Neuronal stem cell (in vitro differentiated cells): ENCODE measurements around the gene DBT.

Experiments used
- DNase-seq: peaks from one replicate; pipeline ENCODE4 v3.0.0-alpha.2; 2013; ENCODE audit warnings: low spot score
- H2AFZ ChIP-seq: one replicate; pipeline ENCODE4 v1.6.1; 2013; ENCODE audit warnings: mild to moderate bottlenecking, low read length, inconsistent platforms
- H2AK5ac ChIP-seq: 2 replicates; pipeline ENCODE4 v1.6.1; 2013; ENCODE audit warnings: low read depth, mild to moderate bottlenecking, inconsistent platforms, low read length, moderate library complexity, mixed read lengths
- H2BK120ac ChIP-seq: 2 replicates; pipeline ENCODE4 v1.6.1; 2013; ENCODE audit warnings: low read depth, mild to moderate bottlenecking, inconsistent platforms, low read length, moderate library complexity, mixed read lengths
- H2BK12ac ChIP-seq: one replicate; pipeline ENCODE4 v1.6.1; 2013; ENCODE audit warnings: low read length, inconsistent platforms
- H2BK15ac ChIP-seq: 2 replicates; pipeline ENCODE4 v1.6.1; 2013; ENCODE audit warnings: mild to moderate bottlenecking, low read length, inconsistent platforms, mixed read lengths
- H2BK5ac ChIP-seq: one replicate; pipeline ENCODE4 v1.6.1; 2013; ENCODE audit warnings: inconsistent platforms, mild to moderate bottlenecking, low read length, moderate library complexity
- H3K14ac ChIP-seq: one replicate; pipeline ENCODE4 v1.6.1; 2013; ENCODE audit warnings: low read length, inconsistent platforms
- H3K18ac ChIP-seq: 2 replicates; pipeline ENCODE4 v1.6.1; 2013; ENCODE audit warnings: low read length, inconsistent platforms
- H3K23ac ChIP-seq: 2 replicates; pipeline ENCODE4 v1.6.1; 2013; ENCODE audit warnings: low read depth, mild to moderate bottlenecking, mixed read lengths, low read length, inconsistent platforms; ENCODE audit not compliant: poor library complexity
- H3K27ac ChIP-seq: replicated peaks from 3 replicates; pipeline ENCODE4 v1.5.1; 2013; ENCODE audit warnings: low read length, inconsistent platforms
- H3K27me3 ChIP-seq, 3 experiments: 2 replicates each; pipeline ENCODE4 v1.6.1; 2013; ENCODE audit warnings: low read length in 3 of 3, mild to moderate bottlenecking in 2 of 3, inconsistent platforms in 1 of 3, low read depth in 1 of 3, mixed read lengths in 1 of 3, moderate library complexity in 1 of 3; ENCODE audit not compliant: control insufficient read depth in 3 of 3, insufficient read depth in 3 of 3
- H3K36me3 ChIP-seq, 2 donors: replicated peaks in 1 of 2; 2 replicates each; pipeline ENCODE4 v1.6.1; 2013; ENCODE audit warnings: low read length in 2 of 2; ENCODE audit not compliant: control insufficient read depth in 2 of 2, insufficient read depth in 2 of 2
- H3K4ac ChIP-seq: 2 replicates; pipeline ENCODE4 v1.6.1; 2013; ENCODE audit warnings: inconsistent platforms, mild to moderate bottlenecking, low read length, moderate library complexity
- H3K4me1 ChIP-seq, 2 donors: 1 replicate in 1 of 2; 2 replicates in 1 of 2; pipeline ENCODE4 v1.6.1; 2013; ENCODE audit warnings: low read length in 2 of 2, low read depth in 1 of 2; ENCODE audit not compliant: control insufficient read depth in 2 of 2, insufficient read depth in 1 of 2
- H3K4me2 ChIP-seq: one replicate; pipeline ENCODE4 v1.6.1; 2013; ENCODE audit warnings: mild to moderate bottlenecking, low read length, inconsistent platforms; ENCODE audit not compliant: insufficient read depth, poor library complexity, severe bottlenecking
- H3K4me3 ChIP-seq, 2 donors: 2 replicates each; pipeline ENCODE4 v1.5.1; 2013; ENCODE audit warnings: low read length in 2 of 2, mild to moderate bottlenecking in 2 of 2, inconsistent platforms in 1 of 2, moderate library complexity in 1 of 2
- H3K79me1 ChIP-seq: one replicate; pipeline ENCODE4 v1.6.1; 2013; ENCODE audit warnings: low read depth, mild to moderate bottlenecking, inconsistent platforms, low read length, moderate library complexity
- H3K9ac ChIP-seq: one replicate; pipeline ENCODE4 v1.6.1; 2013; ENCODE audit warnings: mild to moderate bottlenecking, low read depth, low read length, inconsistent platforms; ENCODE audit not compliant: poor library complexity
- H3K9me3 ChIP-seq, 2 donors: replicated peaks in 1 of 2; 2 replicates each; pipeline versions ENCODE3 to v1.6.1; 2013; ENCODE audit warnings: low read length in 2 of 2, mild to moderate bottlenecking in 2 of 2, inconsistent platforms in 1 of 2, low read depth in 1 of 2, mixed read lengths in 1 of 2, moderate library complexity in 1 of 2; ENCODE audit not compliant: control insufficient read depth in 2 of 2, insufficient read depth in 1 of 2
- H4K8ac ChIP-seq: one replicate; pipeline ENCODE4 v1.6.1; 2013; ENCODE audit warnings: low read depth, mild to moderate bottlenecking, inconsistent platforms, low read length, moderate library complexity
- H4K91ac ChIP-seq: one replicate; pipeline ENCODE4 v1.6.1; 2013; ENCODE audit warnings: low read length, low read depth, mild to moderate bottlenecking, inconsistent platforms; ENCODE audit not compliant: poor library complexity
- WGBS, 2 donors: extraction: QIAGEN DNeasy Blood & Tissue Kit; methylation state at CpG; one replicate each; pipeline ENCODE4 v1.1.7; 2013; ENCODE audit warnings: missing lambda C conversion rate in 2 of 2, mixed read lengths in 1 of 2; ENCODE audit not compliant: insufficient read length in 2 of 2, insufficient replicate concordance in 1 of 2; ENCODE audit errors: extremely low coverage in 2 of 2; 5-methylcytosine and 5-hydroxymethylcytosine counted together

DBT gene

DNA sequence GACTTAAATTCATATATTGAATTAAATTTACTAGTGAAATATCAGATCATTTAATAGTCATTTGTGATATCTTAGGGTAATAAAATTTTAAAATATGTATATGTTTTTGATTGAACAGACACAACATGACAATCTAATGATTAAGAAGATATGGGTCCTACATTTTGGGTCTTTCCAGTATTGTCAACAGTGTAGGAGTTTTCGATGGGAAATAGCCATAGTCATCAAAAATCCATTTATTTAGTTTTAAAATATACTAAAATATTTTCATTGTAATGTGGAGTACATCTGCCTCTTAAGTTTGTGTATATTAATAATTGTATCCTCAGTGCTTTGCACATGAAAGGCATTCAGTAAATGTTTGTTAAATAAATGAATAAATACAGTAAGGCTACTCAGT is 102.7 kb downstream of the DBT start:
- Histone ChIP-seq H3K4me3 (no peak overlapping the region), H3K23ac (no peak overlapping the region), H3K9me3 (no peaks in the 10 kb centered on the region), H3K4ac (no peak overlapping the region), H3K4me2 (no peak overlapping the region), H2AK5ac (no peak overlapping the region), H2BK12ac (no peak overlapping the region), H3K9ac (no peak overlapping the region), H3K14ac (no peak overlapping the region), H2BK15ac (no peak overlapping the region), H2AFZ (no peak overlapping the region), H2BK5ac (no peak overlapping the region), H2BK120ac (no peak overlapping the region), H3K36me3 (peaks cover 14 to 89% of the 10 kb centered on the region in 2 donors), H4K91ac (no peak overlapping the region), H3K18ac (no peak overlapping the region), H3K27ac (no peak overlapping the region), H3K27me3 (no peaks in the 10 kb centered on the region), H4K8ac (no peak overlapping the region), H3K79me1 (no peaks in the 10 kb centered on the region), H3K4me1 (no peaks in the 10 kb centered on the region)
- WGBS, 2 donors, result no CpG with 5 or more reads among the region's 1 CpG
- DNase-seq, result no peak

DNA sequence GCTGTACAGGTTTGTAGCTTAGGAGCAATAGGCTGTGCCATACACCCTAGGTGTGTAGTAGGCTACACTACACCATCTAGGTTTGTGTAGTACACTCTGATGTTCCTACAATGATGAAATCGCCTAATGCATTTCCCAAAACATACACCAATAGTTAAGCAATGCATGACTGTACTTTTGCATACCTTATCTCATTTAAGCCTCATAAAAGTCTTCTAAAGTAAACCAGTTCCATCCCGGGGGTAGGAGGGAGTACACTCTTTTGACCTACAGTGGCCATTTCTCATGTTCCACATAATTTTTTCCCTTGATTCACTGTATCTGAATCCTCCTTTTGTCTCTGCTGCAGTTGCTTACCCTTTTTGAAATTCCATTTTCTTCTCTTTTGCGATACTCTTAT is 104.5 kb downstream of the DBT start:
- Histone ChIP-seq H3K27ac (no peak overlapping the region), H3K4me3 (no peak overlapping the region)
- no CpG with 5 or more reads among the region's 3 CpGs for WGBS, 2 donors

DNA sequence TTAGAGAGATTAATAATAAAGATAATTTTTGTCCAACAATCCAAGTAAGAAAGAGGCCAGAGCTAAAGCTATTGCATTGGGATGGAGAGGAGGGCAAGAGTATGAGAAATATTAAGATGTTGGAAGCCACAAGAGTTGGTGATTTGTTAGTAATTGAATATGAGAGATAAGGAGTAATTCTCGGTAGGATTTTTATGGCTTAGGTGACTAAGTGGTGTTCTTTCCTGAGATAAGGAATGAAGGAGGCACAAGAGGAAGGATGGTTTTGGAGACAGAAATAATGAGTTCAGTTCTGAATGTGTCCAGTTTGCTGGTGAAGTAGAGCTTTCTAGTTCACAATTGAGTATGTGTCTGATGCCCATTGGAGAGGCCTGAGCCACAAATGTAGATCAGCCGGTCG is 107.3 kb downstream of the DBT start:
- Histone ChIP-seq H3K27me3 (no peaks in the 10 kb centered on the region), H2BK15ac (no peak overlapping the region), H4K8ac (no peak overlapping the region), H2AK5ac (no peak overlapping the region), H3K4ac (no peak overlapping the region), H4K91ac (no peak overlapping the region), H3K14ac (no peak overlapping the region), H3K27ac (no peak overlapping the region), H3K4me1 (no peaks in the 10 kb centered on the region), H3K79me1 (no peaks in the 10 kb centered on the region), H2BK120ac (no peak overlapping the region), H3K9ac (no peak overlapping the region), H3K4me2 (no peak overlapping the region), H2AFZ (no peak overlapping the region), H3K18ac (no peak overlapping the region), H3K23ac (no peak overlapping the region), H2BK12ac (no peak overlapping the region), H3K36me3 (peaks cover 21 to 100% of the 10 kb centered on the region in 2 donors), H3K4me3 (no peak overlapping the region), H2BK5ac (no peak overlapping the region), H3K9me3 (no peaks in the 10 kb centered on the region)
- DNase-seq, result no peak
- WGBS, 2 donors, result 100% methylated on average over 1 of the region's 3 CpGs

More for the DNA sequence above, 104.5 kb downstream of the DBT start:
- no peak overlapping the region for H3K23ac ChIP-seq
- H3K36me3 ChIP-seq, result peaks cover 17 to 100% of the 10 kb centered on the region in 2 donors
- H4K8ac ChIP-seq, result no peak overlapping the region
- no peak overlapping the region for H3K18ac ChIP-seq
- no peak overlapping the region for H4K91ac ChIP-seq
- no peak overlapping the region for H3K14ac ChIP-seq
- H2BK5ac ChIP-seq, result no peak overlapping the region
- no peak overlapping the region for H3K4me2 ChIP-seq
- H2BK15ac ChIP-seq, result no peak overlapping the region
- H2BK120ac ChIP-seq, result no peak overlapping the region
- no peaks in the 10 kb centered on the region for H3K9me3 ChIP-seq
- H2BK12ac ChIP-seq, result no peak overlapping the region
- no peaks in the 10 kb centered on the region for H3K4me1 ChIP-seq
- no peak for DNase-seq
- H2AK5ac ChIP-seq, result no peak overlapping the region
- H3K9ac ChIP-seq, result no peak overlapping the region
- no peak overlapping the region for H3K4ac ChIP-seq
- H3K27me3 ChIP-seq, result no peaks in the 10 kb centered on the region
- H3K79me1 ChIP-seq, result no peaks in the 10 kb centered on the region
- H2AFZ ChIP-seq, result no peak overlapping the region

DNA sequence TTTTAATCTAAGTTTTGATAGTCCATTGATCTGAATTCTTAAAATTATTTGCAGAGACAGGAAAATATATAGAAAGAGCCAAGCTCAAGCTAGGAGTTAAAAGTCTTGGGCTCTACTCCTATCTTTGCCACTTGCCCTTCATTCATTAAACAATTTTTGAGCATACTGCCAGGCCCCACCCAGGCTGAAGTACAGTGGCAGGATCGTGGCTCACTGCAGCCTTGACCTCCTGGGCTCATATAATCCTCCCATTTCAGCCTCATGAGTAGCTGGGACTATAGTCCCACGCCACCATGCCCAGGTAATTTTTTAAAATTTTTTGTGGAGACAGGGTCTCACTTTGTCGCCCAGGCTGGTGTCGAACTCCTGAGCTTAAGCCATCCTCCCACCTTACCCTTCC is 108.4 kb downstream of the DBT start:
- Histone ChIP-seq H3K18ac (no peak overlapping the region), H3K27me3 (no peaks in the 10 kb centered on the region), H3K79me1 (no peaks in the 10 kb centered on the region), H3K14ac (no peak overlapping the region), H3K27ac (no peak overlapping the region), H3K9me3 (no peaks in the 10 kb centered on the region), H3K4me2 (no peak overlapping the region), H2AFZ (no peak overlapping the region), H2AK5ac (no peak overlapping the region), H4K8ac (no peak overlapping the region), H3K23ac (no peak overlapping the region), H4K91ac (no peak overlapping the region), H3K4me3 (no peak overlapping the region), H2BK12ac (no peak overlapping the region), H3K9ac (no peak overlapping the region), H3K36me3 (peaks cover 21 to 100% of the 10 kb centered on the region in 2 donors), H3K4ac (no peak overlapping the region), H2BK15ac (no peak overlapping the region), H2BK5ac (no peak overlapping the region), H2BK120ac (no peak overlapping the region), H3K4me1 (no peaks in the 10 kb centered on the region)
- DNase-seq, result no peak
- no CpG with 5 or more reads among the region's 4 CpGs for WGBS, 2 donors
